H9 (cell line): ENCODE measurements around the gene ADGRL2. TPM values are rescaled to one million over a fixed set of nuclear protein-coding genes. Genes with fewer than 3 reads are reported as not detected.

Experiments used
- DNase-seq: peaks from one replicate; pipeline ENCODE4 v3.0.0-alpha.2; 2017
- H2AFZ ChIP-seq: one replicate; pipeline ENCODE4 v1.6.1; 2013; ENCODE audit warnings: mild to moderate bottlenecking, low read length, control low read depth, moderate library complexity
- H2AK5ac ChIP-seq: 2 replicates; pipeline ENCODE4 v1.6.1; 2013; ENCODE audit warnings: low read length, control low read depth, mixed read lengths; ENCODE audit not compliant: insufficient read length
- H2BK120ac ChIP-seq: one replicate; pipeline ENCODE4 v1.6.1; 2013; ENCODE audit warnings: low read depth, mild to moderate bottlenecking, low read length, control low read depth, inconsistent platforms; ENCODE audit not compliant: poor library complexity, severe bottlenecking
- H2BK12ac ChIP-seq: 2 replicates; pipeline ENCODE4 v1.6.1; 2013; ENCODE audit warnings: low read length, control low read depth, mixed read lengths, low read depth; ENCODE audit not compliant: insufficient read length
- H2BK15ac ChIP-seq: 2 replicates; pipeline ENCODE4 v1.6.1; 2013; ENCODE audit warnings: low read depth, low read length, control low read depth
- H2BK20ac ChIP-seq: one replicate; pipeline ENCODE4 v1.6.1; 2013; ENCODE audit warnings: low read depth, mild to moderate bottlenecking, low read length, control low read depth, inconsistent platforms; ENCODE audit not compliant: poor library complexity, severe bottlenecking
- H2BK5ac ChIP-seq: 2 replicates; pipeline ENCODE4 v1.6.1; 2013; ENCODE audit warnings: low read length, control low read depth, mixed read lengths; ENCODE audit not compliant: insufficient read length
- H3K14ac ChIP-seq: 2 replicates; pipeline ENCODE4 v1.6.1; 2013; ENCODE audit warnings: low read length, control low read depth; ENCODE audit not compliant: insufficient read depth
- H3K18ac ChIP-seq: 2 replicates; pipeline ENCODE4 v1.6.1; 2013; ENCODE audit warnings: low read depth, mild to moderate bottlenecking, mixed read lengths, low read length, control low read depth; ENCODE audit not compliant: insufficient read length
- H3K23ac ChIP-seq: 2 replicates; pipeline ENCODE4 v1.6.1; 2013; ENCODE audit warnings: low read length, control low read depth, mixed read lengths, low read depth; ENCODE audit not compliant: insufficient read length
- H3K23me2 ChIP-seq: 2 replicates; pipeline ENCODE4 v1.6.1; 2013; ENCODE audit warnings: low read depth, mild to moderate bottlenecking, mixed read lengths, low read length, control low read depth; ENCODE audit not compliant: insufficient read length, poor library complexity, severe bottlenecking
- H3K27ac ChIP-seq: 2 replicates; pipeline ENCODE4 v1.5.1; 2013; ENCODE audit warnings: low read length, control low read depth, mixed read lengths, low read depth; ENCODE audit not compliant: insufficient read length
- H3K27me3 ChIP-seq: 2 replicates; pipeline ENCODE4 v1.6.1; 2013; ENCODE audit warnings: low read length, control low read depth, inconsistent platforms; ENCODE audit not compliant: insufficient read depth
- H3K4ac ChIP-seq: 2 replicates; pipeline ENCODE4 v1.6.1; 2013; ENCODE audit warnings: low read depth, mild to moderate bottlenecking, control low read depth, inconsistent platforms, low read length, moderate library complexity
- H3K4me1 ChIP-seq: 2 replicates; pipeline ENCODE4 v1.6.1; 2013; ENCODE audit warnings: low read length, control low read depth, inconsistent platforms; ENCODE audit not compliant: insufficient read depth
- H3K4me2 ChIP-seq: 2 replicates; pipeline ENCODE4 v1.6.1; 2013; ENCODE audit warnings: low read length, control low read depth, mixed read lengths; ENCODE audit not compliant: insufficient read length, insufficient read depth
- H3K56ac ChIP-seq: 2 replicates; pipeline ENCODE4 v1.6.1; 2013; ENCODE audit warnings: low read depth, mild to moderate bottlenecking, mixed read lengths, low read length, control low read depth; ENCODE audit not compliant: insufficient read length
- H3K79me1 ChIP-seq: 2 replicates; pipeline ENCODE4 v1.6.1; 2013; ENCODE audit warnings: low read depth, mild to moderate bottlenecking, moderate library complexity, low read length, control low read depth, inconsistent platforms; ENCODE audit not compliant: insufficient read depth, poor library complexity, severe bottlenecking
- H3K79me2 ChIP-seq: 2 replicates; pipeline ENCODE4 v1.6.1; 2013; ENCODE audit warnings: low read length, control low read depth, inconsistent platforms; ENCODE audit not compliant: insufficient read depth
- H3K9ac ChIP-seq: 2 replicates; pipeline ENCODE4 v1.6.1; 2013; ENCODE audit warnings: low read length, control low read depth, mixed read lengths; ENCODE audit not compliant: insufficient read length; ENCODE audit errors: extremely low read depth
- H3K9me3 ChIP-seq: one replicate; pipeline ENCODE4 v1.6.1; 2013; ENCODE audit warnings: low read depth, low read length, inconsistent platforms; ENCODE audit not compliant: control insufficient read depth
- H3T11ph ChIP-seq: one replicate; pipeline ENCODE4 v1.6.1; 2013; ENCODE audit warnings: mild to moderate bottlenecking, low read length, control low read depth, inconsistent platforms
- H4K20me1 ChIP-seq: one replicate; pipeline ENCODE4 v1.6.1; 2013; ENCODE audit not compliant: control insufficient read depth, insufficient read length, insufficient read depth
- H4K5ac ChIP-seq: 2 replicates; pipeline ENCODE4 v1.6.1; 2013; ENCODE audit warnings: low read depth, mild to moderate bottlenecking, mixed read lengths, low read length, control low read depth; ENCODE audit not compliant: insufficient read length
- H4K8ac ChIP-seq: replicated peaks from 2 replicates; pipeline ENCODE4 v1.6.1; 2013; ENCODE audit warnings: low read length, control low read depth, mixed read lengths, low read depth; ENCODE audit not compliant: insufficient read length
- H4K91ac ChIP-seq: 2 replicates; pipeline ENCODE4 v1.6.1; 2013; ENCODE audit warnings: low read depth, mild to moderate bottlenecking, moderate library complexity, mixed read lengths, low read length, control low read depth; ENCODE audit not compliant: insufficient read length
- H3K27ac Mint-ChIP-seq, 3 experiments: 2 replicates in 2 of 3; 3 replicates in 1 of 3; pipeline ENCODE4 v1.8.0; 2020 to 2021; ENCODE audit warnings: mixed read lengths in 3 of 3, mild to moderate bottlenecking in 1 of 3, moderate library complexity in 1 of 3
- H3K27me3 Mint-ChIP-seq: 2 replicates; pipeline ENCODE4 v1.8.0; 2021; ENCODE audit warnings: low read depth, mild to moderate bottlenecking, moderate library complexity, mixed read lengths
- H3K36me3 Mint-ChIP-seq, 3 experiments: 2 replicates in 2 of 3; 3 replicates in 1 of 3; pipeline ENCODE4 v1.8.0; 2020 to 2021; ENCODE audit warnings: low read depth in 3 of 3, mixed read lengths in 3 of 3; ENCODE audit not compliant: insufficient read depth in 1 of 3
- H3K4me1 Mint-ChIP-seq, 2 experiments: 2 replicates each; pipeline ENCODE4 v1.8.0; 2020; ENCODE audit warnings: mixed read lengths in 2 of 2
- H3K4me3 Mint-ChIP-seq, 2 experiments: 2 replicates in 1 of 2; 3 replicates in 1 of 2; pipeline ENCODE4 v1.8.0; 2020 to 2021; ENCODE audit warnings: mild to moderate bottlenecking in 2 of 2, mixed read lengths in 2 of 2, moderate library complexity in 1 of 2
- H3K9me3 Mint-ChIP-seq, 2 experiments: 2 replicates in 1 of 2; 3 replicates in 1 of 2; pipeline ENCODE4 v1.8.0; 2020; ENCODE audit warnings: mild to moderate bottlenecking in 2 of 2, mixed read lengths in 2 of 2, moderate library complexity in 1 of 2
- CTCF ChIP-seq: fragments of 200-600 bp; sonication (generic); conservative IDR thresholded peaks from 3 replicates; pipeline ENCODE4 v1.8.0; 2021; ENCODE audit warnings: antibody characterized with exemption, mild to moderate bottlenecking
- WGBS: extraction: QIAGEN DNeasy Blood & Tissue Kit; methylation state at CpG from one replicate; pipeline ENCODE4 v1.1.7; 2013; ENCODE audit warnings: missing lambda C conversion rate, low lambda C conversion rate, mixed read lengths; ENCODE audit not compliant: insufficient read length; ENCODE audit errors: extremely low coverage; 5-methylcytosine and 5-hydroxymethylcytosine counted together
- total RNA-seq: library from RNA; stranded (reverse); gene quantifications from 2 replicates; pipeline ENCODE4 v1.2.1, GENCODE V29; 2021

The ADGRL2 gene
- total RNA-seq, 1 experiment from 2014 or later = 119 TPM

- no peak overlapping the region for H3K56ac ChIP-seq
- no CpG with 5 or more reads among the region's 2 CpGs for WGBS
- H2BK120ac ChIP-seq = no peak overlapping the region
- H3K4me1 Mint-ChIP-seq = peaks cover 42 to 45% of the 10 kb centered on the region in 2 experiments
- H3K27me3 ChIP-seq = no peaks in the 10 kb centered on the region
- H4K8ac ChIP-seq = no peak overlapping the region
- H3T11ph ChIP-seq = no peak overlapping the region
- H4K5ac ChIP-seq = no peak overlapping the region
- no peak overlapping the region for H3K27ac ChIP-seq
- no peak overlapping the region for H2BK15ac ChIP-seq
- H3K27ac Mint-ChIP-seq = peak overlapping the region; percentile 12 to 74 (median 12); a peak in 5 of 7 replicates
- no peak overlapping the region for H3K14ac ChIP-seq
- H3K36me3 Mint-ChIP-seq = peaks cover 2 to 26% (median 20%) of the 10 kb centered on the region in 3 experiments; a peak in 5 of 7 replicates
- no peak overlapping the region for H3K4me3 Mint-ChIP-seq
- peaks cover 2% of the 10 kb centered on the region for H3K79me1 ChIP-seq
- no peaks in the 10 kb centered on the region for H4K20me1 ChIP-seq
- no peaks in the 10 kb centered on the region for H3K9me3 ChIP-seq
- no peak overlapping the region for H4K91ac ChIP-seq
- H3K4ac ChIP-seq = no peak overlapping the region
- no peak overlapping the region for H3K4me2 ChIP-seq
- H3K23ac ChIP-seq = no peak overlapping the region
- no peak for TF ChIP-seq CTCF
- H2AFZ ChIP-seq = no peak overlapping the region
- H2BK5ac ChIP-seq = no peak overlapping the region
- DNase-seq = no peak
- no peak overlapping the region for H2AK5ac ChIP-seq
- H3K18ac ChIP-seq = no peak overlapping the region
- no peak overlapping the region for H2BK20ac ChIP-seq
- H3K23me2 ChIP-seq = no peaks in the 10 kb centered on the region
- peaks cover 6% of the 10 kb centered on the region; the same call in 1 of the 2 replicates for H3K79me2 ChIP-seq
- H3K9ac ChIP-seq = no peak overlapping the region
- H3K27me3 Mint-ChIP-seq = no peaks in the 10 kb centered on the region
- peaks cover 5% of the 10 kb centered on the region; the same call in 1 of the 2 replicates for H3K4me1 ChIP-seq
- no peak overlapping the region for H2BK12ac ChIP-seq
- H3K9me3 Mint-ChIP-seq = no peaks in the 10 kb centered on the region
These were observed 46.3 kb downstream of the ADGRL2 start for GRCh38 chr1:81847063-81847462.
